ENCODE results near the gene TMEM184B. TPM values are rescaled to one million over a fixed set of nuclear protein-coding genes. Genes with fewer than 3 reads are reported as not detected.
A peak's percentile ranks its signal among the peaks of the same experiment; 100 is the strongest.

TMEM184B gene
- 13.3 TPM for total RNA-seq

- peak; percentile 46 for DNase-seq
Observed at GRCh38 chr22:38272373-38273134, at the start of gene TMEM184B. TMEM184B (minus strand) TSS chr22:38273010; CDS start chr22:38247961, 25,049 bp downstream.

DNA sequence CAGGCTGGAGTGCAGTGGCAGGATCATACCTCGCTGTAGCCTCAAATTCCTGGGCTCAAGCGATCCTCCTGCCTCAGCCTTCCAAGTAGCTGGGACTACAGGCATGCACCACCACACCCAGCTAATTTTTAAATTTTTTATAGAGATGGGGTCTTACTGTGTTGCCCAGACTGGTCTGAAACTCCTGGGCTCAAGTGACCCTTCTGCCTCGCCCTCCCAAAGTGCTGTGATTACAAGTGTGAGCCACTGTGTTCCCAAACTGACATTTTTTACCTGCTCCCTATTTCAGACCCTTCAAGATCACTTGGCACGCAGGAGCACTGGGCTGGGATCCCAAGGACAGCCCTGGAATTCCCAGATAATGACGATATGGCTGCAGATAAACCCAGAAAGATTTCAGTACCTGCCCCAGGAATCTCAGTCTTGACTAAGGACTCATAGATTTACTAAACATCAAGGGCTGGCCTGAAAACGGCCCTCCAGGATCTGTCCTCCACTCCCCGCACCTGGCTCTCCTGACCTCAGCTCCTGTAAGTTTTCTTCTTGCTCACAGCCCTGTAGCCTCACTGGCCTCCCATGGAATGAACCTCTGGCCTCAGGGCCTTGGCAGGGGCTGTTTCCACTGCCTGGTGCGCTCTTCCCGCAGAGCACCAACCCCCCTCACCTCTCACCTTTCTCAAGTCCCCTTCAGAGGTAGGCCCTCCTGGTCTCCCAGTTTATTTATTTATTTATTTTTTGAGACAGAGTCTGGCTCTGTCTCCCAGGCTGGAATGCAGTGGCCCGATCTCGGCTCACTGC is 48.0 kb upstream of the TMEM184B start:
- DNase-seq, result no peak

- no peak for DNase-seq
Observed at GRCh38 chr22:38318792-38319773, 46.3 kb upstream of the TMEM184B start.

DNA sequence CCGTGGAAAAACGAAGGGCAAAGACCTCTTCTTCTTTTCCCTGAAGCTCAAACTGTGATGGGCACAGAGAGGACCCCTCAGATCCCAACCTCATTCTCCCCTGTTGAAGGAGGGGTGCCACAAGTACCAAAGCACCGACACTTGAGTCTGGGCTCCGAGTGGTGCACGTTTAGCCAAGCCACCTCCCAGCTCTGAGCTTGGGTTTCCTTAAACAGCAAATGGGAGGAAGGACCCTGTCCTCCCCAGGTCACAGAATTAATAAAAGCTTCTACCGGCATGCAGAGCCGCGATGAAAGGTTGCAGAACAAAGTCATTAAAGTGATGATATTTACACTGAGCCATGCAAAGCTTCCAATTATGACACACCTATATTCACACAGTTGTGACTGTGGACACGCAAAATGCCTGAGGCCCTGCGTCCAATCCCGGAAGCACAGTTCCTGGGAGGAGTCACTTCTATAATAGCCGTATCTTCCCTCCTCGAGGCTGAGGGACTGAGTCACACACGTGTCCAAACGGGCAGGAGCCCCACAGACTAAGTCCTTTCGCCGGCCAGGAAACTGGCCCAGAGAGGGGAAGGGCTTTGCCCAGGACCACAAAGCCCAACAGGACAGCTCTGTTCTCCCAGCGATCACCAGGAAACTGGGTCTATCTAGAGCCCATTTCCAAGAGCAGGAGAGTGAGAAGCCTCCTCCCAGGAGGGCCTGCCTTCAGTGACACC is 45.3 kb upstream of the TMEM184B start:
- peak; percentile 39 for DNase-seq

- no peak for DNase-seq
Observed at GRCh38 chr22:38317122-38317994, 44.5 kb upstream of the TMEM184B start, which contains the start of gene CSNK1E. CSNK1E (minus strand) TSS chr22:38317433; CDS start chr22:38314157, 3,276 bp downstream.

DNA sequence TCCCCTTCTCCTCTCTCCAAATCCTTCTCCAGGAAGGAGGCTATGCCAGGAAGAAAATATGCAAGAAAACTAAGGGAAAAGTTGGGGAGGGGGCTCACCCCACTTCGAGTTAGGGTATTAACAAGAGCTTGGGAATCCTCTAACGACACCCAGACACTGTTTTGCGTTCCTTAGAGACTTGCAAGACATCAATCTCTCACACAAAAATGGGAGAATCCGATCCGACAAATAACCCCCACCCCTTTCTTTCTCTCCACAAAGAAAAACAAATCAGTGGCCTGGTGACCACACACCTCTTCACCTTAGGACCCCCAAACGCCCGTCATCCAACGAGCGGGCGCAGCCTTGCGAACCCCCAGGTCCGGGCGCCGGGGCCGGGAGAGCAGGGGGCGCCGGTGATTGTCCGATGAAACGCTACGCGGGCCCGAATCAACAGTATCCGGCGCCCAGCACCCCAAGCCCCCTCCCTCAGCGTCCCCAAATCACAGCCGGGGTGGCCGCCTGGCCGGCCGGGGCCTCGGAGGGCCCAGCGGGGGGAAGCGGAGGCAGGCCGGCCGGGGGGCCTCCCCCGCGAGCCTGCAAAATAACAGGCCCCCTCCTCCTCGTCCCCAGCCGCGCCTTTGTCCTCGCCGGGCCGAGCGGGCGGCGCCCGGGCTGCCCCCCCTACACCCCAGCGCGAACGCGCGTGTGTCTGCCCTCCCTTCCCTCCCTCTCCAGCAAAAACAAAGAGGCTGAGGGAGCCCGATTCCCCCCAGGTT is 43.7 kb upstream of the TMEM184B start:
- DNase-seq, result peak; percentile 51

DNA sequence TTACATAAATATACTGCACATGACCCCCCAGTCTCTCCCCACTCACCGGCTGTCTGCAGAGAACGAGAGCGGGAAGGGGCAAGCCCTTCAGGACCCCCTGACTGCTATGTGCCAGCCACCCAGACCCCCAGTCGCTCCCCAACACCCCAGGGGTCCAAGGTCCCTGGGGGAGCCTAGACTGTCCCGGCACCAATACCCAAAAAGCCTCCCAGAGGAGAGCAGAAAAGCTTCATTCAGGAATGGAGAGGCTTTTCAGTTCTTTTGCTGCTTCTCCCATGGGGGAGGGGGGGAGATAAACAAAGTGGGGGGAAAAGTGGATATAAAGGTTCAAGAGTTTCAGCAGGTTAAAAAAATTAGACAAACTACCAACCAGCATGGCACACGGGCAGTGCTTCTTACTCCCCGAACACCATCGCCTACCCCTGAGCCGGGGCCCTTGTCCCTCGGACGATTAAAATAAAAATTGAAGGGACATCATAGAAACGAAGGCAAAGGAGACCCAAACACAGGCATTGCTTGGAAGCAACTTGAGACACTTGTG is 43.1 kb upstream of the TMEM184B start:
- no peak for DNase-seq

- no peak for DNase-seq
Observed at GRCh38 chr22:38314933-38315822, 42.4 kb upstream of the TMEM184B start.

DNA sequence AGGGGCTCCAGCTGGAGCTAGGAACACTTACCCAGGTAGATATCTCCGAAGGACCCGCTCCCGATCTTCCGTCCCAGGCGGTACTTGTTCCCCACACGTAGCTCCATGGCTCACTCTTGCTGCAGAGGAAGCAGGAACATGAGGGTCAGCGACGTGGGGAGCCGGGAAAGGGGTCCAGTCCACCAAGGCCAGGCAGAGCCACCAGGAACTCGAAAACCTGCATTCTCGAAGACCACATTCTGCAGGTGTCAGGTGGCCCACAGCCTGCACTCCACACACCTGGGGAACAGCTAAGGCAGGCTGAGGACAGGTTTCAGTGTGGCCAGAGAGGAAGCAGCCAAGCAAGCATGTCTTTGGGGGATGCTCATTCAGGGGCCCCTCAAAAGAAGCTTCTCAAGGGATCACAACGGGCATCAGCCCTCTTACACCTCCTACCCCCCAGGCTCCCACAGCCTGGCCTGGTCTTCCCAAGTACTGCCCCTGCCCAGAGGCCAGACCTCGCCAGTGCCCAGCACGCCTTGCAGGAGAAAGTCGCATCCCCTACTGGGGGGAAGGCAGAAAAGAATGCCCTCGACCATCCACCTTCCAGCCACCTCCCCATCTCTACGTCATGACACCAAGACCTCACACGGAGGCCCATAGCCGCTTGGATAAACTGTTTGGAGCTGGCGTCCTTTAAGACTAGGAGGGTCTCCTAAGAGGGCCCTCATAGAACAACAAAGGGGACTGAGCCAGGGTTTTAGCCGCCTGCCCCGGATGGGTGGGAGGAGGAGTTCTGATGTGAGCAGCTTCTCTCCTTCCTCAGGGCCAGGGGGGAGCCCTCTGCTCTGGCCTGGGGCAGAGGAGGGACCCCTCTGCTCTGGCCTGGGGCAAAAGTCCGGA is 41.5 kb upstream of the TMEM184B start:
- peak; percentile 27 for DNase-seq

- DNase-seq, result peak; percentile 61
Observed at GRCh38 chr22:38313384-38313955, 40.7 kb upstream of the TMEM184B start.

GRCh38 chr22:38312261-38312800 is 39.5 kb upstream of the TMEM184B start:
- no peak for DNase-seq

DNA sequence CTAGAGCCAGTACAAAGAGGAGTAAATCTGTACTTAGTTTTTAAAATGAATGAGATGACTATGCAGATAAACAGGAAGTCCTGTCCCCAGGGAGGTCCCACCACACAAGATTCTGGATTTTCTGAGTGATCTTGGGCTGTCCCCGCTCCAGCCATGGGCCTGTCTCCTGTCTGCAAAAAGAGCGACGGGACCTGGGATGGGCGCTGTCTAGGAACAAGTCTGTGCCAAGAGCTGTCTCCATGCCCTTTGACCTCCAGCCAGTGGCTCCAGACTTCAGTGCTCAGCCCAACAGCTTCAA is 38.5 kb upstream of the TMEM184B start:
- no peak for DNase-seq

- DNase-seq, result no peak
Observed at GRCh38 chr22:38310518-38311322, 37.9 kb upstream of the TMEM184B start.

GRCh38 chr22:38309614-38310517 is 37.1 kb upstream of the TMEM184B start:
- no peak for DNase-seq

All from skin of body (tissue), 2 donors.